Activated T-helper 1 cell treated with anti-CD3 and anti-CD28 coated beads, Interleukin-12 subunit alpha, Interleukin-12 subunit beta, Interleukin-2, Interleukin-4 antibody, amounts not matched to agents 30 ng/mL and 10 ng/mL and 1 ng/mL, durations not matched to agents 14 hours and 24 hours and 36 hours (primary cell): ENCODE results near the gene UNC5B. TPM values are rescaled to one million over a fixed set of nuclear protein-coding genes. Genes with fewer than 3 reads are reported as not detected.

Source experiments
- DNase-seq: peaks from one replicate; pipeline ENCODE4 v3.0.0; 2021; ENCODE audit warnings: low spot score
- H3K27ac Mint-ChIP-seq: one replicate; pipeline ENCODE4 v1.8.0; 2021; ENCODE audit warnings: mild to moderate bottlenecking, mixed read lengths
- H3K27me3 Mint-ChIP-seq: one replicate; pipeline ENCODE4 v1.8.0; 2022; ENCODE audit warnings: mild to moderate bottlenecking, moderate library complexity, mixed read lengths; ENCODE audit not compliant: insufficient read depth
- H3K36me3 Mint-ChIP-seq: one replicate; pipeline ENCODE4 v1.8.0; 2021; ENCODE audit warnings: low read depth, mixed read lengths
- H3K4me1 Mint-ChIP-seq: one replicate; pipeline ENCODE4 v1.8.0; 2021; ENCODE audit warnings: low read depth, mixed read lengths
- H3K4me3 Mint-ChIP-seq: one replicate; pipeline ENCODE4 v1.8.0; 2021; ENCODE audit warnings: mild to moderate bottlenecking, moderate library complexity, mixed read lengths
- H3K9me3 Mint-ChIP-seq: one replicate; pipeline ENCODE4 v1.8.0; 2021; ENCODE audit warnings: mixed read lengths
- intact Hi-C: fragments of 100-400 bp; cut with micrococcal nuclease; formaldehyde crosslinking; loops from one replicate; pipeline ENCODE4 v1.15.1; 2024
- total RNA-seq: library from RNA; stranded (reverse); gene quantifications from 2 replicates; pipeline ENCODE4 v1.2.3, GENCODE V29; 2022

Gene UNC5B
- total RNA-seq, 1 donor from 2014 or later: 0.10 TPM

GRCh38 chr10:71299071-71299785 lies 86.9 kb downstream of the UNC5B start:
- Mint-ChIP-seq H3K9me3 (no peaks in the 10 kb centered on the region), H3K4me3 (no peak overlapping the region), H3K36me3 (no peaks in the 10 kb centered on the region), H3K4me1 (no peaks in the 10 kb centered on the region), H3K27me3 (peaks cover 5% of the 10 kb centered on the region), H3K27ac (no peak overlapping the region)
- intact Hi-C loops: no loop called here
- DNase-seq: no peak

- H3K36me3 Mint-ChIP-seq: no peaks in the 10 kb centered on the region
- intact Hi-C loops: no loop called here
- no peaks in the 10 kb centered on the region for H3K4me1 Mint-ChIP-seq
- no peak overlapping the region for H3K4me3 Mint-ChIP-seq
- no peak overlapping the region for H3K27ac Mint-ChIP-seq
- no peak for DNase-seq
- no peaks in the 10 kb centered on the region for H3K9me3 Mint-ChIP-seq
- peaks cover 5% of the 10 kb centered on the region for H3K27me3 Mint-ChIP-seq
Measured at GRCh38 chr10:71300555-71301370, 88.4 kb downstream of the UNC5B start.

- no peak overlapping the region for H3K27ac Mint-ChIP-seq
- intact Hi-C loops: no loop called here
- no peaks in the 10 kb centered on the region for H3K36me3 Mint-ChIP-seq
- DNase-seq: no peak
- peaks cover 5% of the 10 kb centered on the region for H3K27me3 Mint-ChIP-seq
- H3K4me3 Mint-ChIP-seq: no peak overlapping the region
- H3K4me1 Mint-ChIP-seq: no peaks in the 10 kb centered on the region
- H3K9me3 Mint-ChIP-seq: no peaks in the 10 kb centered on the region
Measured at GRCh38 chr10:71301371-71301916, 89.1 kb downstream of the UNC5B start.

DNA sequence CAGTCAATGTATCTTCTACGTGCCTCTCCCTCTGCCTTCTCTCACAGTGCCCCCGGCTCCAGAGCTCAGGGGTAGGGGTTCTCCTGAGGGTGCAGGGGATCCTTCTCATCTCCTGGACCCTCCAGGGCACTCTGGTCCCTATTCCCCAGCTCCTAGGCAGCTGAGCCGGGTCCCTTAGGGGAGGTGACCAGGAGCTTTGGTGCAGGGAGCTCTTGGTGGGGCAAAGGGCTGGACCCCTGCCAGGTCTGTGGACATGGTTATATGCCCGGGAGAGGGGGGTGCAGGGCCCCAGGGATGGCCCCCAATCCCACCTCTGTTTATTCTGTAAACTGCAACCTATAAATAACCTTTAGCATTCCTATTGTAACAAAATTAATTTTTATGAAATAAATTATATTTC lies 90.1 kb downstream of the UNC5B start:
- no peak for DNase-seq
- Mint-ChIP-seq H3K4me1 (no peaks in the 10 kb centered on the region), H3K4me3 (no peak overlapping the region), H3K9me3 (no peaks in the 10 kb centered on the region), H3K27me3 (peaks cover 5% of the 10 kb centered on the region), H3K36me3 (no peaks in the 10 kb centered on the region), H3K27ac (no peak overlapping the region)
- intact Hi-C loops: no loop called here

DNA sequence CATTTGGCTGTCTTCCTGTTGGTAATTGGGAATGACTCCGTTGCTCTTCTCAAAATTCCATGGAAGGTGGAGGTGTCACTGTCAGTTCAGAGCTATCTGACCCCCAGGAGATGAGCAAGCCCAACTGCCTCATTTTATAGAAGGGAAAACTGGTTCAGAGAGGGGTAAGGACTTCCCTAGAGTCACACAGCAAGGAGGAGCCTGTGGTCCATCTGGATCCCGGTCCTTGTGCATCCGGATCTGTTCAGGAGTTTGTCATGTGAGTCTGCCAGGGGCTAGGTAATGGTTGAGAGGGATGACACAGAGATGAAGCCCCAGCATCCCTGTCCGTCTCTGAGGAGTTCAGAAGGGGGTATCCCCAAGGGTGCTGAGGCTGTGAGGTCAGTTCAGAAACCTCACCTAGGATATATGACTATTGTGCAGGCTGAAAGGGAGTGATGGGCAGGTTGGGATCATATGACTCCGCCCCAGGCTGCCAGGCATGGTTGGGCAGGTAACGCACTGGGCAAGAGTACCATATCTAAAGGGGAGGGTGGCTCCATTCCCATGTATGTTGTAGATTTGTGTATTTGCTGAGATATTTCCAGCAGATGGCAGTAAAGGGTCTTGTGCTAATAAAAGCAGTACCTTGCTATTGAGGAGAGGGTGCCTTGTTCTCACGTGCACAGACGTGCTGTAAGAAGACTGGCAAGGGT lies 90.7 kb downstream of the UNC5B start:
- intact Hi-C loops: no loop called here
- Mint-ChIP-seq H3K36me3 (no peaks in the 10 kb centered on the region), H3K27me3 (peaks cover 5% of the 10 kb centered on the region)

DNA sequence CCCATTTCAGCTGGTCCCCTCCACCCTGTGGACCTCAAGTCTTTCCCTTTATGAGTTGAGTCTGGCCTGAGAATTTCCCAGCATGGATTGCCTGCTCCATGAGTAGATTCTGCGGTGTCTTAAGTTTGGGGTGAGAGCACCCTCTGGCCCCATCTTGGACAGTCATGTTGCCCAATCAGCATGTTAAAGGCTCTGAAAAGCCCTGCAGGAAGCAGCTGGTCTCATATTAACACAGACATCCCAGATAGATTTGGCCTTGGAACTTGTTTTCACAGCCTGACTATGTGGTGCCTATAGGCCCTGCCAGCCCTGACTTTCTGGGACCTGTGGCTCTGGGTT lies 91.2 kb downstream of the UNC5B start:
- Mint-ChIP-seq H3K4me1 (no peaks in the 10 kb centered on the region), H3K9me3 (no peaks in the 10 kb centered on the region), H3K4me3 (no peak overlapping the region), H3K27me3 (peaks cover 5% of the 10 kb centered on the region), H3K36me3 (no peaks in the 10 kb centered on the region), H3K27ac (no peak overlapping the region)
- no peak for DNase-seq
- intact Hi-C loops: no loop called here

More for the DNA sequence above, 90.7 kb downstream of the UNC5B start:
- Mint-ChIP-seq H3K27ac (no peak overlapping the region), H3K9me3 (no peaks in the 10 kb centered on the region), H3K4me1 (no peaks in the 10 kb centered on the region), H3K4me3 (no peak overlapping the region)
- no peak for DNase-seq

- Mint-ChIP-seq H3K27me3 (peaks cover 5% of the 10 kb centered on the region), H3K4me1 (no peaks in the 10 kb centered on the region), H3K4me3 (no peak overlapping the region), H3K9me3 (no peaks in the 10 kb centered on the region), H3K36me3 (no peaks in the 10 kb centered on the region), H3K27ac (no peak overlapping the region)
- DNase-seq: no peak
- intact Hi-C loops: no loop called here
Measured at GRCh38 chr10:71304914-71305313, 92.5 kb downstream of the UNC5B start.

DNA sequence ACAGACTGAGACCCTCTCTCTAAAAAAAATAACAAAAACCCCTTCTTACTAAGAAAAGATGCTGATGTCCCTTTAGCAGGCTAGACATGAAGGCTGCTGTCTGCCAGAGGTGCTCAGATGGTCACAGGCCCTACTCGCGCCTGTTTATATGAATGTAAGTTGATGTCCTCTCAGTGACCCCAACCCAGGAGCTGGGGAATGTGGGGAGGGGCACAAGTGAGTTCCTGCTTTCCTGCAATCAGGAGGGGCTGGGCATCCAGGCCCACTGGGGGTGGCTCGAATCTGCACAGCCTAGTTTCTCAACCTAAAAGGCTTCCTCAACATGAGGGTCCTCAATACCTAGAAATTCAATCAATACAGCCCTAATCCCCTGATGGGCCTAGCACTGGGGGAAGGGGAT lies 94.6 kb downstream of the UNC5B start:
- no peak for DNase-seq
- intact Hi-C loops: no loop called here
- no peaks in the 10 kb centered on the region for H3K36me3 Mint-ChIP-seq
- H3K27ac Mint-ChIP-seq: no peak overlapping the region
- peaks cover 7% of the 10 kb centered on the region for H3K27me3 Mint-ChIP-seq
- H3K4me1 Mint-ChIP-seq: no peaks in the 10 kb centered on the region
- no peaks in the 10 kb centered on the region for H3K9me3 Mint-ChIP-seq
- H3K4me3 Mint-ChIP-seq: no peak overlapping the region

DNA sequence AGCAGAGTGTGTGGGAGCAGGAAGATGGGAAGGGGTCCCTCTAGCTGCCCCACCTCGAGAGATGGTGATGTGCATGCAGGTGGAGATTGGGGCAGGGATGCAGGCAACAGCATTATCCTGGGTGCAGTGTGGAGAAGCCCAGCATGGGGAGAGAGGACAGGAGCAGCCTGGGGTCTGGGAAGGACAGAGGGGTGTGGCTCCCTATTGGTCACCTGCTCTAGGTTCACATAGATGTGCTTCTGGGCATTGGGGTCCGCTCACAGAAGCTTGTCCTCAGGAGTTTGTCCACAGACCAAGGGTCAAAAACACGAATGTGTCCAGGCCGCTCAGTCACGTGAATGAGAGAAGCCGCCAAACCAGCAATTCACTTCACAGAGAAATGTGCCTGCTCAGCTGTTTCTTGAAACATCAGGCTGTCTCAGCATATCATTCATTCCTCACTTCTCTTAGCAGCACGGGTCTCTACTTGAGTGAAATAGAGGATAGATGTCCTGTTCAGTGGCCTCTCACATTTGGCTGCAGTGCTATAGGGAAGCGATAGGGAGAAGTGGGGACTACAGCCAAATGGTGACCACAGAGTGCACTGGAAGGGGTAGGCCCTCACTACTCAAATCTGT lies 95.2 kb downstream of the UNC5B start:
- H3K9me3 Mint-ChIP-seq: no peaks in the 10 kb centered on the region
- no peak for DNase-seq
- intact Hi-C loops: no loop called here
- no peak overlapping the region for H3K27ac Mint-ChIP-seq
- no peaks in the 10 kb centered on the region for H3K36me3 Mint-ChIP-seq
- H3K4me3 Mint-ChIP-seq: no peak overlapping the region
- peaks cover 9% of the 10 kb centered on the region for H3K27me3 Mint-ChIP-seq
- no peaks in the 10 kb centered on the region for H3K4me1 Mint-ChIP-seq

- peaks cover 9% of the 10 kb centered on the region for H3K27me3 Mint-ChIP-seq
- H3K4me3 Mint-ChIP-seq: no peak overlapping the region
- intact Hi-C loops: no loop called here
- H3K4me1 Mint-ChIP-seq: no peaks in the 10 kb centered on the region
- H3K27ac Mint-ChIP-seq: no peak overlapping the region
- no peak for DNase-seq
- no peaks in the 10 kb centered on the region for H3K9me3 Mint-ChIP-seq
- no peaks in the 10 kb centered on the region for H3K36me3 Mint-ChIP-seq
Measured at GRCh38 chr10:71308244-71308643, 95.9 kb downstream of the UNC5B start.

- H3K27me3 Mint-ChIP-seq: peaks cover 9% of the 10 kb centered on the region
- no peak for DNase-seq
- H3K36me3 Mint-ChIP-seq: no peaks in the 10 kb centered on the region
- no peaks in the 10 kb centered on the region for H3K4me1 Mint-ChIP-seq
- H3K9me3 Mint-ChIP-seq: no peaks in the 10 kb centered on the region
- intact Hi-C loops: no loop called here
- no peak overlapping the region for H3K27ac Mint-ChIP-seq
- no peak overlapping the region for H3K4me3 Mint-ChIP-seq
Measured at GRCh38 chr10:71308985-71309384, 96.6 kb downstream of the UNC5B start.

- DNase-seq: no peak
- Mint-ChIP-seq H3K4me1 (no peaks in the 10 kb centered on the region), H3K36me3 (no peaks in the 10 kb centered on the region), H3K9me3 (no peaks in the 10 kb centered on the region), H3K27ac (no peak overlapping the region), H3K27me3 (peaks cover 9% of the 10 kb centered on the region), H3K4me3 (no peak overlapping the region)
- intact Hi-C loops: no loop called here
Measured at GRCh38 chr10:71309919-71310318, 97.5 kb downstream of the UNC5B start.
